Measurements from ENCODE around the gene ERBB4.

ERBB4 gene

DNA sequence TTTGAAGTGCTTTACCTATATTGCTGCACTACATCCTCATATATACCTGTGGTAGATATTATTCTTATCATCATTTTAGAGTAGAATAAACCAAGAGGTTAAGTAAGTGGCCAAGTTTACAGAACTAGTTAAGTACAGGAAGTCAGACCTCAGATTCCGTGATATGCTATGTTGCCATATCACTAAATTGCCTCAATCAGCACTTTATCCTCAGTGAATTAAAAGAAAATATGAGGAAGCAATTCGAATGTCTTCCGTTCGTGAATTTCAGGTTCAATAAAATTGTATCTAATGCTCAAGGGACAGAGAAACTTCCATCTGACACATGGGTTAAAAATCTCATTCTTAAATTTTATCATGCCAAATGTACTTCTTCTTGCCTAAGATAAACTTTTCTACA, 1133.6 kb downstream of the ERBB4 start:
- H3K4me1 ChIP-seq (ENCODE audit: control insufficient read depth, insufficient read depth, low read length) = no peaks in the 10 kb centered on the region
- no peak overlapping the region for H3K27ac ChIP-seq (ENCODE audit: low read depth, low read length)
- H3K9ac ChIP-seq (ENCODE audit: low read depth, low read length) = no peak overlapping the region
- H3K27me3 ChIP-seq (ENCODE audit: control insufficient read depth, insufficient read depth, low read length) = no peaks in the 10 kb centered on the region
- no peak overlapping the region for H3K4me3 ChIP-seq (ENCODE audit: low read depth, low read length)
- no peaks in the 10 kb centered on the region for H3K36me3 ChIP-seq (ENCODE audit: control insufficient read depth, insufficient read depth, low read length)
- H3K9me3 ChIP-seq (ENCODE audit: control insufficient read depth, insufficient read depth, low read length) = no peaks in the 10 kb centered on the region

DNA sequence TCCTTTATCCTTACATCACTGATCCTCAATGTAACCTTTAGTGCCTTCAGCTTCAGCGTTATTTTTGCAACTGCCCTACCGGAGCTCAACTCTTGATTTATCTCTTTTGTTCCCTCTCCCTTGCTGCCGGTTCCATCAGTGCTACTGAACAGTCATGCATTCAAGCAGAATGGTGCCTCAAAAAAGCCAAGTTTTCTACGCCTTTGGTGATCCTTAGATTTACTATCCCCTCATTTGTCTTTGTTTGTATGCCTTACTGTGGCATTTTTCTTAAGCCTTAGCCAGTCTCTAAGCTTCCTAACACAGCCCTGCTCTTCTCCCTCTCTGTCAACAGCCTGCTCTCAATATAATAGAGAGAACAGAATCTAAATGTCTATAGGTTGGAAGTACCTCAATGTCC, 1134.5 kb downstream of the ERBB4 start:
- Histone ChIP-seq H3K27ac (ENCODE audit: low read depth, low read length) (no peak overlapping the region), H3K9me3 (ENCODE audit: control insufficient read depth, insufficient read depth, low read length) (no peaks in the 10 kb centered on the region), H3K4me3 (ENCODE audit: low read depth, low read length) (no peak overlapping the region), H3K4me1 (ENCODE audit: control insufficient read depth, insufficient read depth, low read length) (no peaks in the 10 kb centered on the region), H3K9ac (ENCODE audit: low read depth, low read length) (no peak overlapping the region), H3K27me3 (ENCODE audit: control insufficient read depth, insufficient read depth, low read length) (no peaks in the 10 kb centered on the region), H3K36me3 (ENCODE audit: control insufficient read depth, insufficient read depth, low read length) (no peaks in the 10 kb centered on the region)

DNA sequence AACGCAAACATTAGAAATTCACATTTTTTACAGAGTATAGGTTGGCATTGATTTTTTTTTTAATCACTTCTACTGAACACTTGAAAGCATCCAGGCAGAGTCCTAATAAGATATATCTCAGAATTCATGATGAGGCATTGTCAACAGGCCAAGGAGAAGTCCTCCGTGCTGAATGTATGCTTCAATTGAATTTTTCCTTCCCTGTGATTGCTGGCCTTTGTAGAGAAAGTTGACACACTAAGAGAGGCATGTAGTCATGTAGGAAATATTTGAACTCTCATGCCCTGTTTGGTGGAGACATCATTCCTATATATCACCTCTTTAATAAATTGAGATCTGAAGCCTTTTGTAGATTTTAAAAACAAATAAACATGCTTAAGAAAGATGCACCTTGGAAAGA, 1137.3 kb downstream of the ERBB4 start:
- Histone ChIP-seq H3K27me3 (ENCODE audit: control insufficient read depth, insufficient read depth, low read length) (no peaks in the 10 kb centered on the region), H3K36me3 (ENCODE audit: control insufficient read depth, insufficient read depth, low read length) (no peaks in the 10 kb centered on the region), H3K27ac (ENCODE audit: low read depth, low read length) (no peak overlapping the region), H3K9ac (ENCODE audit: low read depth, low read length) (no peak overlapping the region), H3K4me3 (ENCODE audit: low read depth, low read length) (no peak overlapping the region), H3K9me3 (ENCODE audit: control insufficient read depth, insufficient read depth, low read length) (no peaks in the 10 kb centered on the region), H3K4me1 (ENCODE audit: control insufficient read depth, insufficient read depth, low read length) (no peaks in the 10 kb centered on the region)

DNA sequence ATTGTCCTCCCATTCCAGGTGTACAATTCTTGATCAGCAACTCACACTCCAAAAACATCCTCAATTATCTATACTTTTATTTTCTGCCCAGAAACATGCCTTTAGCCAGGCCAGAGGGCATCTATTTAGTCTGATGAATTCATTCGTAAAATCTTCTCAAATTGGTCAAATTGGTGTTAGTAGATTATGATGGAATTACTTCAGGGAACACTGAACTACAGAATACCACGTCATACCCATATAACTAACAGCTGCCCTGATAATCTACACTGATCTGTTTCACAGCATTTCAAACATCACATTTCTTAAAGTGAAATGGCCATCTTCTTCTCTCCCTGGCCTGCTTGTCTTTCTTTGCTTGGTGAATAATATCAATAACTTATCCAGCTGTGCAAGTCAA, 1140.8 kb downstream of the ERBB4 start:
- H3K27ac ChIP-seq (ENCODE audit: low read depth, low read length) = no peak overlapping the region
- H3K4me3 ChIP-seq (ENCODE audit: low read depth, low read length) = no peak overlapping the region
- H3K9ac ChIP-seq (ENCODE audit: low read depth, low read length) = no peak overlapping the region
- no peaks in the 10 kb centered on the region for H3K36me3 ChIP-seq (ENCODE audit: control insufficient read depth, insufficient read depth, low read length)
- H3K9me3 ChIP-seq (ENCODE audit: control insufficient read depth, insufficient read depth, low read length) = no peaks in the 10 kb centered on the region
- no peaks in the 10 kb centered on the region for H3K27me3 ChIP-seq (ENCODE audit: control insufficient read depth, insufficient read depth, low read length)
- H3K4me1 ChIP-seq (ENCODE audit: control insufficient read depth, insufficient read depth, low read length) = no peaks in the 10 kb centered on the region

DNA sequence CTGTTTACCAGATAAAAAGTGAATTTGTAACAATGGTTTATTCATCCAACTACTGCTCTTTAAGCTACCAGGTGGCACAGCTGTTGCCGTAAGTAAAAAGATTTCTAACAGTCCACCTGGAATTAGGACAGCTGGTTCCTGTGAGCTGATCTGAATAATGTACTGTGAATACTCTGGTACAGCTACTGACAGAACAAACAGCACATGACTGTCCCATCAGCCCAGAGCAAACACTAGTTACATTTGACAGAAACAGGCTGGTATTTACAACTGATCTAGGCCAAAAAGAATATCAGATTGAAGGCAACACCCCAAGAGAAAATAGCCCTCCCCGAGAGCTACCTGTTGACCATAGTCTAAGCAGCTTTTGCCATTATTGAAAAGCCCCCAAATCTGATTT, 1141.8 kb downstream of the ERBB4 start:
- Histone ChIP-seq H3K9ac (ENCODE audit: low read depth, low read length) (no peak overlapping the region), H3K27me3 (ENCODE audit: control insufficient read depth, insufficient read depth, low read length) (no peaks in the 10 kb centered on the region), H3K4me1 (ENCODE audit: control insufficient read depth, insufficient read depth, low read length) (no peaks in the 10 kb centered on the region), H3K9me3 (ENCODE audit: control insufficient read depth, insufficient read depth, low read length) (no peaks in the 10 kb centered on the region), H3K36me3 (ENCODE audit: control insufficient read depth, insufficient read depth, low read length) (no peaks in the 10 kb centered on the region), H3K4me3 (ENCODE audit: low read depth, low read length) (no peak overlapping the region), H3K27ac (ENCODE audit: low read depth, low read length) (no peak overlapping the region)

DNA sequence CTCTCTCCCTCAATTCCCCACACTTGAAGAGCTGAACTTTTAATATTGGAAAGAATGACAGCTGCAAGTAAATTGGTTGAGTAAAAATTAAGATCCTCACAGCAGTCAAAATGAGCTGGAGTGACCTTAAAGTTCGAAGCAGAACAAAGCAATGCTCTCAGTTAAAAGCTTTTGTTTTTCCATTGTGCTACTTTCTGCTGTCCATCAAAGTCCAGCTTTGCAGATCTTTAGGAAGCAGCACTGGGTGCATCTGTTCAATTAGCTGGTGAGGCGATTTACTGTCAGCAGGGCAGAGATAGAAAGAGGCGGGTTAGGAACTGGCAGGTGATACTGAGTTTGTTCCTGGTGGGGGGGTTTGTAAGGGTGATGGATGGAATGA, 1147.4 kb downstream of the ERBB4 start:
- Histone ChIP-seq H3K4me1 (ENCODE audit: control insufficient read depth, insufficient read depth, low read length) (peaks cover 20% of the 10 kb centered on the region), H3K4me3 (ENCODE audit: low read depth, low read length) (no peak overlapping the region), H3K9ac (ENCODE audit: low read depth, low read length) (no peak overlapping the region), H3K27me3 (ENCODE audit: control insufficient read depth, insufficient read depth, low read length) (no peaks in the 10 kb centered on the region), H3K36me3 (ENCODE audit: control insufficient read depth, insufficient read depth, low read length) (no peaks in the 10 kb centered on the region), H3K27ac (ENCODE audit: low read depth, low read length) (no peak overlapping the region), H3K9me3 (ENCODE audit: control insufficient read depth, insufficient read depth, low read length) (no peaks in the 10 kb centered on the region)

DNA sequence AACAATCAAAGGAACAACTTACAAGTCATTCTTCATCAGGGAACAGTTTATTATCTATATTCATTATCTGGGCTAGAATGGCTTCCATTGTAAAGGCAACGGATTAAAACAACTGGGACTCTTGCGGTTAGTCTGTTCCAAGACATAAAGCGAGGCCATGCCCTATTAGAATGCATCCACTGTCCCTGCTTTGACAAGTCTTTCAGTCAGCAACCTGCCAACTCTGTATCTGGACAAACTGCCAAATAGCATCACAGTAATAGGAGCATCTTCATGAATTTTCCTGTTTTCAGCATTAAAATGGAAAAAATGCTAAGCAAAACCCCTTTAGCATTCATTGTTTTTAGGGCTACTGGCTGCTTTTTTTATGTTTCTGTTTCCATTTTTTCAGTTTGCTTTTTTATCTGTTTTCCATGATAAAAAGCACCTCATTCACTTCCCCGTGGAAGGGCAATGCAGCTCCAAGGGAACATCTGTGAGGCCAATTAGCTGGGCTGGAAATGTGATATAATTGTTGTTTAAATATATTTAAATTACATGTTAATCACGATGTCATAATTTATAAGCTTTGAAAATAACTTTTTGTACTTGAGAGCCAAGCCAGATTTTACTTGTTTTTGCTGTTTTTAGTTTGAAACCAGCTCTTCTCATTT, 1147.9 kb downstream of the ERBB4 start:
- peaks cover 20% of the 10 kb centered on the region for H3K4me1 ChIP-seq (ENCODE audit: control insufficient read depth, insufficient read depth, low read length)
- no peaks in the 10 kb centered on the region for H3K9me3 ChIP-seq (ENCODE audit: control insufficient read depth, insufficient read depth, low read length)
- H3K27me3 ChIP-seq (ENCODE audit: control insufficient read depth, insufficient read depth, low read length) = no peaks in the 10 kb centered on the region
- no peaks in the 10 kb centered on the region for H3K36me3 ChIP-seq (ENCODE audit: control insufficient read depth, insufficient read depth, low read length)
- no peak overlapping the region for H3K4me3 ChIP-seq (ENCODE audit: low read depth, low read length)
- H3K27ac ChIP-seq (ENCODE audit: low read depth, low read length) = no peak overlapping the region
- no peak overlapping the region; the same call in 1 of the 2 replicates for H3K9ac ChIP-seq (ENCODE audit: low read depth, low read length)

DNA sequence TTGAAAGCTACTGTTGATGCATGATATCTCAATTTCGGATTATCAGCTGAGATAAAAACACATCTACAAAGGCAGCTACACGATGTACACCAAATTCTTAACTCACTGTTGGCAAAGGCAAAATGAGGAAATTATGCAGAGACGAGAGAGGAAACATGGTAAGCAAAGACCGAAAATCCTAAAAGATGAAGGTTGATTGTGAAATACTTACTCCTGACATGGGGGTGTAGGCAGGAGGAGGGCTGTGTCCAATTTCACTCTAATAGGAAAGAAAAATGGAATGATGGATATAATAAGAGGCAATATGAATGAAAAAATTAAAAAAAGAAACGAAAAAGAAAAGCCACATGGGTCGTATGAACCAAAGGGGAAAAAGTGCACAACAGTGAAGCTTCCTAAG, 1150.9 kb downstream of the ERBB4 start:
- H3K36me3 ChIP-seq (ENCODE audit: control insufficient read depth, insufficient read depth, low read length) = no peaks in the 10 kb centered on the region
- H3K27ac ChIP-seq (ENCODE audit: low read depth, low read length) = no peak overlapping the region
- no peaks in the 10 kb centered on the region for H3K27me3 ChIP-seq (ENCODE audit: control insufficient read depth, insufficient read depth, low read length)
- no peak overlapping the region for H3K9ac ChIP-seq (ENCODE audit: low read depth, low read length)
- peaks cover 20% of the 10 kb centered on the region for H3K4me1 ChIP-seq (ENCODE audit: control insufficient read depth, insufficient read depth, low read length)
- H3K9me3 ChIP-seq (ENCODE audit: control insufficient read depth, insufficient read depth, low read length) = no peaks in the 10 kb centered on the region
- H3K4me3 ChIP-seq (ENCODE audit: low read depth, low read length) = no peak overlapping the region

DNA sequence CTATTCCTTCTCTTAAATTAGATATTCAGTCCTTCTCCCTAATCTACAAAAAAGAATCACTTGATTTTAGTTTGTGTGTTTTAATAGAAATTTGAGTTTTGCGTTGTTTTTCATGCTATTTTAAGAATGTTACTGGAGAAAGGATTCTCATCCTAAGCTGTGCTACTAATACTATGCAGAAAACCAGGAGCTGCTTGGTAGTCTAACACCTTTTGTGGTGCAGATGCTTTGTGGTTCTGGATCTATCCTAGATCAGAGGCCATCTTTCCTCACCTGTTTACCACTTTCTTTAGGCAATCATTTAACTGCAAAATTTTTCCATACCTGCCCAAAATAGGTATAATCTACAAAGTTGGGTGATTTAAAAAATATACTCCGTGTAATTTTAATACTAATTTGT, 1158.6 kb downstream of the ERBB4 start:
- Histone ChIP-seq H3K27me3 (ENCODE audit: control insufficient read depth, insufficient read depth, low read length) (no peaks in the 10 kb centered on the region), H3K4me3 (ENCODE audit: low read depth, low read length) (no peak overlapping the region), H3K27ac (ENCODE audit: low read depth, low read length) (no peak overlapping the region), H3K9ac (ENCODE audit: low read depth, low read length) (no peak overlapping the region), H3K4me1 (ENCODE audit: control insufficient read depth, insufficient read depth, low read length) (peaks cover 4% of the 10 kb centered on the region; the same call in 1 of the 2 replicates), H3K36me3 (ENCODE audit: control insufficient read depth, insufficient read depth, low read length) (no peaks in the 10 kb centered on the region), H3K9me3 (ENCODE audit: control insufficient read depth, insufficient read depth, low read length) (no peaks in the 10 kb centered on the region)

DNA sequence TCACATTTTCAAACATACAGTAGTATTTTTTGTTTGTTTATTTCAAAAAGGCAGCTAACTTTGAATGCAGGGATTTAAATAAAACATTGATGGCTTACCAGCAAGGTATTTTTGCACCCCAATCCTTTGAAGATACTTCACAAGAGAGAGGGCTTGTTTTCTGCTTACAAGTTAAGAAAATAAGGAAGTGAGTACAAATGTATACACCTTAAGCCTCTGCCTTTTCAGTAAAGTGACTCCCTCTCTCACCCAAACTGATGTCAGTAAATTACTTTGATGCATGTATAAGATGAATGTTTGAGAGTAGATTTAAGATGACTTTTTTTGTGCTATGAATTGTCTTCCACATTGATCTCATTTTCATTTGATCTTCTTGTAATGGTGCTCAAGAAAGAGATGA, 1162.2 kb downstream of the ERBB4 start:
- H3K4me1 ChIP-seq (ENCODE audit: control insufficient read depth, insufficient read depth, low read length) = peaks cover 4% of the 10 kb centered on the region; the same call in 1 of the 2 replicates

DNA sequence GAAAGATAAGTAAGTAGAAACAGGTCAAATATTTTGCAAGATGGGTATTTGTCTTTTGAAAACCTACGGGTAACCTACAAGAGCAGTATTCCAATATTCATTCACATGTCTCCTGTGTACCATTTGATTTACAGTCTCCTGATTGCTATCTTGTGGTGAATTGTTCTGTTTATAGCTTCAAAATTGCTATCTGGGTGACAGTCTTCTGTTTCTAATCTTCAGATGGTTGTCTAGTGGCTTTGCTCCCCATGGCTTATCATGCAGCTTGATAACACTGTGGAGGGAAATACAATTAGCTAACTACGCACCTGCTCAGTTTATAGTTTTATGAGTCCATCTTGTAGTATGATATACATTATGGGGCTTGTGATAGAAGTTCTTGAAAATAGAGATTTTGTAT, 1165.4 kb downstream of the ERBB4 start:
- Histone ChIP-seq H3K36me3 (ENCODE audit: control insufficient read depth, insufficient read depth, low read length) (no peaks in the 10 kb centered on the region), H3K27ac (ENCODE audit: low read depth, low read length) (no peak overlapping the region), H3K4me1 (ENCODE audit: control insufficient read depth, insufficient read depth, low read length) (0 out of 2 replicates have a peak, but pooled peaks cover 2% of the 10 kb centered on the region), H3K4me3 (ENCODE audit: low read depth, low read length) (no peak overlapping the region), H3K9me3 (ENCODE audit: control insufficient read depth, insufficient read depth, low read length) (no peaks in the 10 kb centered on the region), H3K9ac (ENCODE audit: low read depth, low read length) (no peak overlapping the region), H3K27me3 (ENCODE audit: control insufficient read depth, insufficient read depth, low read length) (no peaks in the 10 kb centered on the region)

More for the DNA sequence above, 1162.2 kb downstream of the ERBB4 start:
- Histone ChIP-seq H3K27me3 (ENCODE audit: control insufficient read depth, insufficient read depth, low read length) (no peaks in the 10 kb centered on the region), H3K27ac (ENCODE audit: low read depth, low read length) (no peak overlapping the region), H3K9ac (ENCODE audit: low read depth, low read length) (no peak overlapping the region), H3K4me3 (ENCODE audit: low read depth, low read length) (no peak overlapping the region), H3K36me3 (ENCODE audit: control insufficient read depth, insufficient read depth, low read length) (no peaks in the 10 kb centered on the region), H3K9me3 (ENCODE audit: control insufficient read depth, insufficient read depth, low read length) (no peaks in the 10 kb centered on the region)

All from HUES48 (cell line).